Uterus (tissue), 2 donors: ENCODE data around the gene PITPNM3.

Experiments
- POLR2A ChIP-seq, 2 donors: fragments of 450-650 bp; IDR thresholded peaks; one replicate each; pipeline ENCODE4 v1.6.1; 2016; ENCODE audit warnings: antibody characterized with exemption in 2 of 2, mild to moderate bottlenecking in 1 of 2, moderate library complexity in 1 of 2
- TF ChIP-seq, protein P1 (sequence below), 4 experiments: fragments of 200-600 bp in 2 of 4; fragments of 450-650 bp in 2 of 4; sonication (generic) in 2 of 4; IDR thresholded peaks; one replicate each; pipeline ENCODE4 v1.5.1; 2016 to 2019; ENCODE audit warnings: antibody characterized with exemption in 4 of 4, mild to moderate bottlenecking in 2 of 4, moderate library complexity in 1 of 4

DNA sequence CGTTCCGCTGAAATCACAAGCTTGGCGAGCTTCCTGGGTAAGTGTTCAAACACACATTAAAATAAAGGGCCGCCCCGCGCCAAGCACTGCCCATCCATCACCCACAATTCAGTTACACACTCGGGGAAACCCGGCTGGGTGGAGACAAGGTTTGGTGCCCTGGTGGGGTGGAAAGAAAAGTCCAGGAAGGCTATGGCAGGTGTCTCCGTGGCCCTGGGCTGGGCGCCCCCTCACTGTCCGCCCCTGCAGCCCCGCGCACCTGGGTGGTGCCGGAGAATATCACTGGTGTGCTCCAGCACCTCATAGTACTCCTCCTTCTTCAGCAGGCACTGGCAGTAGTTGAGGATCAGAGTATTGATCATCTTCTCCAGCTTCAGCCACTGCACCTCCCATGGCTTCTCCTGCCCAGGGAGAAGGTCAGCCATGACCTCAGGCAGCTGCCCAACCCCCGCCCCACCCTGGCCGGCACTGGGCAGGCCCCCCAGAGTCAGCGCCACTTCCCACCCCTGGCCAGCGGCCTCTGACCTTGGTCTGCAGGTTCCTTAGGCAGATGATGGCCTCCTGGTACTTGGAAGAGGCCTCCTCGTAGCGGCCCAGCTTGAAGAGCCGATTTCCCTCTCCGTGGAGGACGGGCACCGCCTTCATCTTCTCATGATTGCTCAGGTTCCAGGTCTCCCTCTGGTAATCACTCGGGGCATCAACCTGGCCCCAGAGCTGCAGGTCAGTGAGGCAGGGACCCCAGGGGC lies 129.8 kb downstream of the PITPNM3 start:
- TF ChIP-seq, protein P1, sequence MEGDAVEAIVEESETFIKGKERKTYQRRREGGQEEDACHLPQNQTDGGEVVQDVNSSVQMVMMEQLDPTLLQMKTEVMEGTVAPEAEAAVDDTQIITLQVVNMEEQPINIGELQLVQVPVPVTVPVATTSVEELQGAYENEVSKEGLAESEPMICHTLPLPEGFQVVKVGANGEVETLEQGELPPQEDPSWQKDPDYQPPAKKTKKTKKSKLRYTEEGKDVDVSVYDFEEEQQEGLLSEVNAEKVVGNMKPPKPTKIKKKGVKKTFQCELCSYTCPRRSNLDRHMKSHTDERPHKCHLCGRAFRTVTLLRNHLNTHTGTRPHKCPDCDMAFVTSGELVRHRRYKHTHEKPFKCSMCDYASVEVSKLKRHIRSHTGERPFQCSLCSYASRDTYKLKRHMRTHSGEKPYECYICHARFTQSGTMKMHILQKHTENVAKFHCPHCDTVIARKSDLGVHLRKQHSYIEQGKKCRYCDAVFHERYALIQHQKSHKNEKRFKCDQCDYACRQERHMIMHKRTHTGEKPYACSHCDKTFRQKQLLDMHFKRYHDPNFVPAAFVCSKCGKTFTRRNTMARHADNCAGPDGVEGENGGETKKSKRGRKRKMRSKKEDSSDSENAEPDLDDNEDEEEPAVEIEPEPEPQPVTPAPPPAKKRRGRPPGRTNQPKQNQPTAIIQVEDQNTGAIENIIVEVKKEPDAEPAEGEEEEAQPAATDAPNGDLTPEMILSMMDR (IDR thresholded peaks at IDR 0.05) = no peak
- no peak for TF ChIP-seq POLR2A (IDR thresholded peaks at IDR 0.05)
